Endothelial cell of umbilical vein (primary cell): ENCODE data around the gene MOGAT3. TPM values are rescaled to one million over a fixed set of nuclear protein-coding genes. Genes with fewer than 3 reads are reported as not detected.

Source experiments
- BruUV-seq: library from RNA; stranded (reverse); fragments of 400-500 nt; replicated peaks from 2 replicates; lab custom pipeline; 2021; lab: Mats Ljungman, UMichigan
- CTCF ChIA-PET: fragments of 300-600, 350-600 bp; sonication (Branson Sonifier 250); formaldehyde crosslinking; loops from one replicate; lab custom pipeline; 2021; ENCODE audit warnings: antibody characterized with exemption, inconsistent platforms; lab: Charles Lee
- POLR2A ChIA-PET: fragments of 300-600, 350-600 bp; sonication (Branson Sonifier 250); formaldehyde crosslinking; loops from one replicate; lab custom pipeline; 2021; ENCODE audit warnings: antibody characterized with exemption, inconsistent platforms; lab: Charles Lee
- DNase-seq: peaks from one replicate; pipeline ENCODE4 v3.0.0-alpha.2; 2011; ENCODE audit warnings: low read depth, low spot score
- FAIRE-seq: peaks from 2 replicates; lab custom pipeline; 2011; peaks lifted over from hg19 to GRCh38; lab: Jason Lieb, UNC
- H2AFZ ChIP-seq: 2 replicates; pipeline ENCODE4 v1.6.0; 2012; ENCODE audit warnings: low read depth, low read length, control low read depth, inconsistent platforms
- H3K27ac ChIP-seq: 2 replicates; pipeline ENCODE4 v1.5.1; 2011; ENCODE audit warnings: low read depth, mild to moderate bottlenecking, control low read depth, low read length, moderate library complexity; ENCODE audit not compliant: insufficient read depth
- H3K27me3 ChIP-seq, 2 experiments: 2 replicates each; pipeline versions ENCODE4 v1.6.0 to v1.6.1; 2011; ENCODE audit warnings: low read length in 2 of 2, mixed read lengths in 1 of 2; ENCODE audit not compliant: control insufficient read depth in 2 of 2, insufficient read depth in 2 of 2
- H3K36me3 ChIP-seq, 2 experiments: 2 replicates in 1 of 2; 3 replicates in 1 of 2; pipeline ENCODE4 v1.5.1; 2011; ENCODE audit warnings: low read length in 2 of 2, mild to moderate bottlenecking in 1 of 2, moderate library complexity in 1 of 2; ENCODE audit not compliant: control insufficient read depth in 2 of 2, insufficient read depth in 2 of 2; ENCODE audit errors: extremely low read depth in 1 of 2
- H3K4me1 ChIP-seq: 3 replicates; pipeline ENCODE4 v1.5.1; 2011; ENCODE audit warnings: mild to moderate bottlenecking, low read length; ENCODE audit not compliant: control insufficient read depth, insufficient read depth; ENCODE audit errors: extremely low read depth
- H3K4me2 ChIP-seq: 2 replicates; pipeline ENCODE4 v1.6.1; 2011; ENCODE audit warnings: low read length, control low read depth, mixed read lengths; ENCODE audit not compliant: insufficient read depth
- H3K4me3 ChIP-seq, 3 experiments: fragments of 200-600 bp in 1 of 3; sonication (generic), shearing (Covaris generic) in 1 of 3; replicated peaks in 1 of 3; 2 replicates each; pipeline ENCODE4 v1.5.1; 2011 to 2016; ENCODE audit warnings: control low read depth in 3 of 3, low read length in 3 of 3, mild to moderate bottlenecking in 2 of 3, inconsistent platforms in 1 of 3, low read depth in 1 of 3, moderate library complexity in 1 of 3; ENCODE audit not compliant: insufficient read depth in 1 of 3
- H3K79me2 ChIP-seq: 2 replicates; pipeline ENCODE4 v1.6.0; 2012; ENCODE audit warnings: low read length, inconsistent platforms; ENCODE audit not compliant: control insufficient read depth, insufficient read depth
- H3K9ac ChIP-seq: replicated peaks from 2 replicates; pipeline ENCODE3; 2011; ENCODE audit warnings: low read length, control low read depth; ENCODE audit not compliant: insufficient read depth; ENCODE audit errors: extremely low read depth
- H3K9me1 ChIP-seq: replicated peaks from 3 replicates; pipeline ENCODE4 v1.6.0; 2011; ENCODE audit warnings: mild to moderate bottlenecking, low read length; ENCODE audit not compliant: control insufficient read depth, insufficient read depth; ENCODE audit errors: extremely low read depth
- H3K9me3 ChIP-seq: replicated peaks from 2 replicates; pipeline ENCODE4 v1.5.1; 2012; ENCODE audit warnings: low read length, inconsistent platforms; ENCODE audit not compliant: control insufficient read depth, insufficient read depth
- H4K20me1 ChIP-seq: replicated peaks from 2 replicates; pipeline ENCODE3; 2011; ENCODE audit warnings: mild to moderate bottlenecking, low read length; ENCODE audit not compliant: control insufficient read depth, insufficient read depth; ENCODE audit errors: extremely low read depth
- EZH2 ChIP-seq: IDR thresholded peaks from 2 replicates; pipeline ENCODE4 v1.6.1; 2012; ENCODE audit warnings: borderline replicate concordance, low read depth, mild to moderate bottlenecking, moderate library complexity, low read length, inconsistent platforms; ENCODE audit not compliant: severe bottlenecking
- FOS ChIP-seq: IDR thresholded peaks from 2 replicates; pipeline ENCODE4 v1.6.1; 2011; ENCODE audit warnings: mild to moderate bottlenecking, low read length, moderate library complexity, borderline replicate concordance; ENCODE audit not compliant: insufficient read depth
- GATA2 ChIP-seq: IDR thresholded peaks from 2 replicates; pipeline ENCODE4 v1.7.0; 2011; ENCODE audit warnings: low read depth, mild to moderate bottlenecking, moderate library complexity, mixed read lengths, low read length; ENCODE audit not compliant: insufficient read length, insufficient read depth
- POLR2AphosphoS5 ChIP-seq: IDR thresholded peaks from 2 replicates; pipeline ENCODE4 v1.6.1; 2012; ENCODE audit warnings: low read depth, mild to moderate bottlenecking, control low read depth, low read length, moderate library complexity; ENCODE audit not compliant: insufficient read depth
- dilution Hi-C: fragments of 300-500 bp; cut with MboI; formaldehyde crosslinking; loops from one replicate; pipeline ENCODE4 v1.15.0; 2019; ENCODE audit warnings: low sequenced_read_pairs; ENCODE audit not compliant: extremely low pct_ligation_motif_present
- intact Hi-C: fragments of 100-400 bp; cut with micrococcal nuclease; formaldehyde crosslinking; loops from one replicate; pipeline ENCODE4 v1.10.0; 2022
- polyA plus RNA-seq, 4 experiments: library from polyadenylated mRNA; depleted of rRNA in 3 of 4; stranded (reverse) in 3 of 4; unstranded in 1 of 4; fragments of >200 nt; gene quantifications; 2 replicates each; pipeline versions ENCODE4 v1.2.1 to v1.2.3, GENCODE V29; 2011 to 2012; ENCODE audit warnings: missing spikeins in 1 of 4
- total RNA-seq: library from RNA; stranded (reverse); gene quantifications from 2 replicates; pipeline ENCODE4 v1.2.3, GENCODE V29; 2021
- TF ChIP-seq, protein P1 (sequence below): IDR thresholded peaks from 2 replicates; pipeline ENCODE4 v1.6.1; 2011; ENCODE audit not compliant: insufficient read depth, insufficient read length
- TF ChIP-seq, protein P2 (sequence below), 2 donors: IDR thresholded peaks; 1 replicate in 1 of 2; 2 replicates in 1 of 2; pipeline ENCODE4 v1.5.1; 2011; ENCODE audit warnings: low read length in 2 of 2, mild to moderate bottlenecking in 2 of 2, moderate library complexity in 2 of 2, control low read depth in 1 of 2, inconsistent platforms in 1 of 2, low read depth in 1 of 2; ENCODE audit not compliant: insufficient read depth in 1 of 2; ENCODE audit errors: extremely low read depth in 1 of 2

Gene MOGAT3
- total and polyA plus RNA-seq, 2 donors (not counting 3 experiments of a cell fraction or from before 2014, with no cell fraction given) = not detected

DNA sequence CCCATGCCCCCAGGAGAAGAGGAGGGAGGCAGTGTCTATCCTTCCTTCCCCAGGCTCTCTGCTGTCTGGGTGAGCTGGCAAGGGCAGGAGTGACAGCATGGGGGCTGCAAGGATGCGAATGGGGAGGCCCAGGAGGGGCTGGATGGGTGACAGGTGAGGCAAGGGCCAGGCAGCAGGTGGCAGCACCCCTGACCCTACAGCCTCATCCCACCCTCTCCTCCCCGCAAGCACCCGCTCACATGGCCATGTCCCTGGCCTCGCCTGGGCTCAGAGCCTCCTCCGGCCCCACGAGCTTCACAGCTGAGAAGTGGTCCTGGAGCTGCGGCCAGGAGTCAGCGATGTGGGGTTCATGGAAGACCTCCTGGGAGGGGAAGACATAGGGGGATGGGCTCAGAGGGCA lies 11.2 kb upstream of the MOGAT3 start:
- no peaks in the 10 kb centered on the region for H4K20me1 ChIP-seq
- H3K4me3 ChIP-seq = no peak overlapping the region
- ChIA-PET POLR2A (no interaction called here), CTCF (no interaction called here)
- intact Hi-C loops (no loop called here), dilution Hi-C loops (no loop called here)
- H3K9me1 ChIP-seq = no peaks in the 10 kb centered on the region
- no peak overlapping the region for H3K4me2 ChIP-seq
- peaks cover 21% of the 10 kb centered on the region for H3K79me2 ChIP-seq
- H2AFZ ChIP-seq = no peak overlapping the region
- peaks cover 6% of the 10 kb centered on the region for H3K4me1 ChIP-seq
- DNase-seq (no peak), FAIRE-seq (no peak)
- no peak overlapping the region for H3K27ac ChIP-seq
- H3K9me3 ChIP-seq = no peaks in the 10 kb centered on the region
- H3K27me3 ChIP-seq = no peaks in the 10 kb centered on the region
- peaks cover 14 to 38% of the 10 kb centered on the region in 2 experiments for H3K36me3 ChIP-seq
- no peak for TF ChIP-seq FOS
- no peak for TF ChIP-seq EZH2
- no peak overlapping the region for H3K9ac ChIP-seq
- BruUV-seq = no TSS peak

DNA sequence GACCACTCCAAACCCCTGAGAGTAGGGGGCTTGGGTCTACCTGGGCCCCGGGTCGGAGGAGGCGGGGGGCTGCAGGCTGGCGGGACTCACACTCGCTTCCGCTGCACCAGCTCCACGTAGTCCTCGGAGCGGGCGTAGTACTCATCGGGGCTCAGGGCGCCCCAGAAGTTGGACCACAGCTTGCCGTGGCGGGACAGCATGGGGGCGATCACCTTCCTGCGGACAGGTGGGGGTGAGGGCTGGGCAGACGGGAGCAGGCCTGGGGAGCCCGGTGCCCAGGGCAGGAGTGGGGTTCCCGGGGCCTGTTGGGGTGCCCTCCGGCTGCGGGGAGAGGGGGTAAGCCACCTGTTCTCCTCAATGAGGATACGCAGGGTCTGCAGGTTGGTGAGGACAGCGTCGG lies 10.7 kb upstream of the MOGAT3 start:
- Histone ChIP-seq H3K27me3 (no peaks in the 10 kb centered on the region), H3K9me3 (no peaks in the 10 kb centered on the region), H3K27ac (no peak overlapping the region), H3K4me2 (no peak overlapping the region), H3K79me2 (peaks cover 15% of the 10 kb centered on the region), H4K20me1 (no peaks in the 10 kb centered on the region), H3K9ac (no peak overlapping the region), H3K36me3 (peaks cover 14 to 40% of the 10 kb centered on the region in 2 experiments), H2AFZ (no peak overlapping the region), H3K4me1 (peaks cover 6% of the 10 kb centered on the region), H3K4me3 (no peak overlapping the region), H3K9me1 (no peaks in the 10 kb centered on the region)
- DNase-seq (no peak), FAIRE-seq (no peak)
- TF ChIP-seq, protein P1, sequence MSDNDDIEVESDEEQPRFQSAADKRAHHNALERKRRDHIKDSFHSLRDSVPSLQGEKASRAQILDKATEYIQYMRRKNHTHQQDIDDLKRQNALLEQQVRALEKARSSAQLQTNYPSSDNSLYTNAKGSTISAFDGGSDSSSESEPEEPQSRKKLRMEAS = no peak
- TF ChIP-seq POLR2AphosphoS5 = no peak
- TF ChIP-seq, protein P2, sequence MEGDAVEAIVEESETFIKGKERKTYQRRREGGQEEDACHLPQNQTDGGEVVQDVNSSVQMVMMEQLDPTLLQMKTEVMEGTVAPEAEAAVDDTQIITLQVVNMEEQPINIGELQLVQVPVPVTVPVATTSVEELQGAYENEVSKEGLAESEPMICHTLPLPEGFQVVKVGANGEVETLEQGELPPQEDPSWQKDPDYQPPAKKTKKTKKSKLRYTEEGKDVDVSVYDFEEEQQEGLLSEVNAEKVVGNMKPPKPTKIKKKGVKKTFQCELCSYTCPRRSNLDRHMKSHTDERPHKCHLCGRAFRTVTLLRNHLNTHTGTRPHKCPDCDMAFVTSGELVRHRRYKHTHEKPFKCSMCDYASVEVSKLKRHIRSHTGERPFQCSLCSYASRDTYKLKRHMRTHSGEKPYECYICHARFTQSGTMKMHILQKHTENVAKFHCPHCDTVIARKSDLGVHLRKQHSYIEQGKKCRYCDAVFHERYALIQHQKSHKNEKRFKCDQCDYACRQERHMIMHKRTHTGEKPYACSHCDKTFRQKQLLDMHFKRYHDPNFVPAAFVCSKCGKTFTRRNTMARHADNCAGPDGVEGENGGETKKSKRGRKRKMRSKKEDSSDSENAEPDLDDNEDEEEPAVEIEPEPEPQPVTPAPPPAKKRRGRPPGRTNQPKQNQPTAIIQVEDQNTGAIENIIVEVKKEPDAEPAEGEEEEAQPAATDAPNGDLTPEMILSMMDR (IDR thresholded peaks at IDR 0.05; ENCODE audit: extremely low read depth in 1 of 2, insufficient read depth in 1 of 2, low read depth in 1 of 2, low read length in 2 of 2) = no peak
- TF ChIP-seq GATA2 = no peak
- ChIA-PET POLR2A (no interaction called here), CTCF (interaction anchor here (1.7 kb wide), 1 partner anchor 19 kb away, joined by 6 read pairs; no protein-coding TSS in a partner anchor)
- no TSS peak for BruUV-seq
- dilution Hi-C loops = no loop called here
- intact Hi-C loops = no loop called here
